T-helper 22 cell (primary cell): Measurements from ENCODE around the gene TYK2.

Source experiments
- DNase-seq: peaks from one replicate; pipeline ENCODE4 v3.0.0-alpha.2; 2020; ENCODE audit warnings: low read depth

The TYK2 gene

GRCh38 chr19:10309423-10309822 is 70.9 kb downstream of the TYK2 start, which contains the start of gene ZGLP1:
ZGLP1 (minus strand) TSS chr19:10309815.
- no peak for DNase-seq

- DNase-seq: no peak
Observed at GRCh38 chr19:10306327-10306726, 74.0 kb downstream of the TYK2 start.

GRCh38 chr19:10305139-10305806 is 75.1 kb downstream of the TYK2 start:
- DNase-seq: no peak
